T-helper 22 cell (primary cell): Measurements from ENCODE around the gene SBF2.
"Not testable (repeated sequence)": the region's sequence is repeated elsewhere in the genome, so short reads cannot be mapped to it uniquely, and the experiment has no call there.

ENCODE experiments used
- DNase-seq: peaks from one replicate; pipeline ENCODE4 v3.0.0-alpha.2; 2020; ENCODE audit warnings: low read depth

The SBF2 gene

GRCh38 chr11:10005955-10006525 lies 288.0 kb downstream of the SBF2 start:
- DNase-seq, result no peak

GRCh38 chr11:10004526-10005113 lies 289.4 kb downstream of the SBF2 start:
- DNase-seq, result no peak

- no peak for DNase-seq
Observed at GRCh38 chr11:10002221-10002620, 291.8 kb downstream of the SBF2 start.

GRCh38 chr11:9992306-9992705 lies 301.7 kb downstream of the SBF2 start:
- DNase-seq, result no peak

GRCh38 chr11:9990221-9990973 lies 303.6 kb downstream of the SBF2 start:
- no peak for DNase-seq

GRCh38 chr11:9987303-9987702 lies 306.7 kb downstream of the SBF2 start:
- DNase-seq, result not testable (repeated sequence)

GRCh38 chr11:9982796-9983579 lies 311.0 kb downstream of the SBF2 start:
- no peak for DNase-seq

GRCh38 chr11:9982127-9982795 lies 311.8 kb downstream of the SBF2 start:
- no peak for DNase-seq

- no peak for DNase-seq
Observed at GRCh38 chr11:9980931-9981330, 313.1 kb downstream of the SBF2 start.

- no peak for DNase-seq
Observed at GRCh38 chr11:9977554-9977953, 316.5 kb downstream of the SBF2 start.

GRCh38 chr11:9974375-9974774 lies 319.6 kb downstream of the SBF2 start:
- DNase-seq, result no peak

- DNase-seq, result no peak
Observed at GRCh38 chr11:9973921-9974320, 320.1 kb downstream of the SBF2 start.

GRCh38 chr11:9972989-9973388 lies 321.0 kb downstream of the SBF2 start:
- no peak for DNase-seq

GRCh38 chr11:9971894-9972293 lies 322.1 kb downstream of the SBF2 start:
- no peak for DNase-seq

- no peak for DNase-seq
Observed at GRCh38 chr11:9969068-9969467, 325.0 kb downstream of the SBF2 start.

GRCh38 chr11:9962722-9963121 lies 331.3 kb downstream of the SBF2 start:
- no peak for DNase-seq

GRCh38 chr11:9957072-9957471 lies 336.9 kb downstream of the SBF2 start:
- no peak for DNase-seq

GRCh38 chr11:9956483-9956882 lies 337.5 kb downstream of the SBF2 start:
- no peak for DNase-seq

GRCh38 chr11:9955391-9955790 lies 338.6 kb downstream of the SBF2 start:
- no peak for DNase-seq

GRCh38 chr11:9953994-9954626 lies 339.9 kb downstream of the SBF2 start:
- DNase-seq, result no peak

GRCh38 chr11:9952511-9953196 lies 341.4 kb downstream of the SBF2 start:
- no peak for DNase-seq
